Non-pigmented ciliary epithelial cell (primary cell): ENCODE data around the gene CEP41.
"Not testable (repeated sequence)": the region's sequence is repeated elsewhere in the genome, so short reads cannot be mapped to it uniquely, and the experiment has no call there.

ENCODE experiments used
- DNase-seq: peaks from one replicate; pipeline ENCODE4 v3.0.0-alpha.2; 2010; ENCODE audit warnings: low read depth

CEP41 gene

GRCh38 chr7:130387306-130387627 is 53.5 kb downstream of the CEP41 start:
- DNase-seq, result no peak

- DNase-seq, result no peak
Observed at GRCh38 chr7:130386876-130387275, 53.9 kb downstream of the CEP41 start.

- no peak for DNase-seq
Observed at GRCh38 chr7:130385600-130386066, 55.2 kb downstream of the CEP41 start.

GRCh38 chr7:130384841-130385599 is 55.8 kb downstream of the CEP41 start:
- no peak for DNase-seq

GRCh38 chr7:130384371-130384801 is 56.4 kb downstream of the CEP41 start:
- no peak for DNase-seq

DNA sequence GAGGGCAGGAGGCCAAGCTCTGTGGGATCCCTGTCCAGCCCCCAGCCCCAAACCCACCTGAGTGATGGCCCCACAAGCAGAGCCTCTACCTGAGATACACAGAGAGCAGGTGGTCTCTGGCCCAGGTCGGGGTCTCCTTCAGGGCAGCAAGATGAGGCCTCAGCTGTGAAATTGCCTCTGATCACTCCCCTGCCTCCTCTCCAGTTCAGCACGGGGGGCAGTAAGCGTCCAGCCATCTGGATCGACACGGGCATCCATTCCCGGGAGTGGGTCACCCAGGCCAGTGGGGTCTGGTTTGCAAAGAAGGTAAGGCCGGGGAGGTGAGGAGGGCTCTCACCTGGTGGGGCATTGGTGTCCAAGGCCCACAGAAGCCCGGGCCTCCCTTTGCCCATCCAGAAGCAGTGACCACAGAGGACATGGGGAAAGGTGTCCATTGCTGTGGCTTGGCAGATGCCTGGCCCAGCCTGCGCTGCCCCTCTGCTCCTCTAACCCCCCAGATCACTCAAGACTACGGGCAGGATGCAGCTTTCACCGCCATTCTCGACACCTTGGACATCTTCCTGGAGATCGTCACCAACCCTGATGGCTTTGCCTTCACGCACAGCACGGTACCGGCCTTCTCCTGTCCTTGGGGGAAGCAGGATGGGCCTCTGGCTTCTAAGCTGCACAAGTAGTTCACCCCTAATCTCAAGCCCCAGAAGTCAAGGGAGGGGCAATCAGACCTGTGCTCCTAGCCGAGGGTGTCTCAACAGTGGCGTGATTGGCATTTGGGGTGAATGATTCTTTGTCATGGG is 57.4 kb downstream of the CEP41 start:
- DNase-seq, result no peak

- no peak for DNase-seq
Observed at GRCh38 chr7:130381468-130382312, 59.1 kb downstream of the CEP41 start.

DNA sequence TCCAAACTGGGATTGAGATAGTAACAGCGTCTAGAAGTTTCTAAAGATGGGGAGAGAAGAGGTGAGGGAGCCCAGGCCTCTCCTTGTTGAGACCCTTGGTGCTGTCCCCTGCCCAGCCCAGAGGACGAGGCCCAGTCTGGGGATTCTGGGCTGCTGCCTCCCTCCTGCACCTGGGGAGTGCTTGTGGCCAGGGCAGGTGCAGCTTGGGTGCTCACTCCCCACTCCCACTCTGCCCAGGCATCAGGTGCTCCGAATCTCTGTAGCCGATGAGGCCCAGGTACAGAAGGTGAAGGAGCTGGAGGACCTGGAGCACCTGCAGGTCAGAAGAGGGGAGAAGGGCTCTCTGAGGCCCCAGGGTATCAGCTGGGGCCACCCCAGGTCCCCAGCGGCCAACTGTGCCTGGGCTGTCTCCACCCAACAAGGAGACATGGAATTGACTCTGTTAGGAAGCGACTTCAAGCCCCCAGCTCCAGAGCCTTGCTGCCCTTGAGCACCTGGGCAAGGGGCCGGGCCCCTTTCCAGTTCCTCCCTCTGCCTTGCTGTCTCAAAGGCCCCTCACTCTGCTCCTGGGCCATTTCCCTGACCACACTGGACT is 59.9 kb downstream of the CEP41 start:
- no peak for DNase-seq

GRCh38 chr7:130379921-130380860 is 60.6 kb downstream of the CEP41 start, which contains the start of gene CPA1:
TSS of gene CPA1 (plus strand) at chr7:130380494. CDS start at chr7:130380521, 27 bp downstream.
- DNase-seq, result no peak

DNA sequence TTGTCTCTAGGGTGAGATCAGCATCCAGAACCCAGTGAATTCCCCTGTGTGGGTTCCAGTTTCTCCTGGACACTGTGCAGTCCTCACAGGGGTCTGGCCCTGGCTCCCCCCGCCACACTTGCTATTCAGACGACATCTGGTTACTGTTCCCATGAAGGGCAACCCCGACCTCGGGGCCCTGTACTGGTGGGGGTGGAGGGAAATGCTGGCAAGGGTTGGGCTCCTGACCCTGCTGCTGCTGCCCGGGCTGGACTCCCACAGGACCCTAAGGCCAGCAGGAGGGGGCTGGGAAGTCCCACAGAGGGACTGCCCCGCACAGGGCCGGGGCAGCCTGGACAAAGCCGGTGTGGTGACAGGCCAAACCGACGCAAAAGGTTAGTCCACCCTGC is 61.3 kb downstream of the CEP41 start:
- no peak for DNase-seq

GRCh38 chr7:130379019-130379418 is 61.8 kb downstream of the CEP41 start:
- no peak for DNase-seq

DNA sequence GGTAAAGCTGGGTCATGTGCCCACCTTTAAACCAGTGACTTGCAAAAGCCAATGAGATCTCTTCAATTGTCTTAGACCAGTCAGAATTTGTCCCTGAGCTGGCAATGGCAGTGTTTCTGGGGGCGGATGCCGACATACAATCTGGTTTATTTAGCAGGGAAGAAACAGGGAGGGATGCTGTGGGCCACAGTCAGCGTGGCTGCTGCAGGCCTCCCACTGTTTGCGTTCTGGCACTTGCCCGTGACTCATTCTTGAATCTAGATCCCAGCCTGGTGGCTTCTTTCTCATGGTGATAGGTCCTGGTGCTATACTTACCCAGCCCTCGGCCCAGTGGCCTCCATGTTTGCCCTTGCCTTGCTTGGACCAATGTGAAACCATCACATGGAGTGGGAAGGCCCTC is 63.6 kb downstream of the CEP41 start:
- no peak for DNase-seq

DNA sequence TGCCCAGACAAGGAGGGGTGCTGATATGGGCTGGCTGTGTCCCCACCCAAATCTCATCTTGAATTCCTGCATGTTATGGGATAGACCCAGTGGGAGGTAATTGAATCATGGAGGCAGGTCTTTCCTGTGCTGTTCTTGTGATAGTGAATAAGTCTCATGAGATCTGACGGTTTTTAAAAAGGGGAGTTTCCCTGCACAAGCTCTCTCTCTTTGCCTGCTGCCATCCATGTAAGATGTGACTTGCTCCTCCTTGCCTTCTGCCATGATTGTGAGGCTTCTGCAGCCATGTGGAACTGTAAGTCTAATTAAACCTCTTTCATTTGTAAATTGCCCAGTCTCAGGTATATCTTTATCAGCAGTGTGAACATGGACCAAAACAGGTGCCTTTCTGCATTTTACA is 64.4 kb downstream of the CEP41 start:
- not testable (repeated sequence) for DNase-seq

- DNase-seq, result no peak
Observed at GRCh38 chr7:130374507-130374906, 66.3 kb downstream of the CEP41 start.

- DNase-seq, result no peak
Observed at GRCh38 chr7:130372402-130373165, 68.2 kb downstream of the CEP41 start.

- DNase-seq, result no peak
Observed at GRCh38 chr7:130371046-130371445, 69.8 kb downstream of the CEP41 start.

- no peak for DNase-seq
Observed at GRCh38 chr7:130369831-130370550, 70.8 kb downstream of the CEP41 start.

- no peak for DNase-seq
Observed at GRCh38 chr7:130369110-130369711, 71.6 kb downstream of the CEP41 start.
